Neural crest cell (in vitro differentiated cells): ENCODE data around the gene RASAL2. TPM values are rescaled to one million over a fixed set of nuclear protein-coding genes. Genes with fewer than 3 reads are reported as not detected.

Experiments
- DNase-seq: peaks from one replicate; pipeline ENCODE4 v3.0.0; 2021; ENCODE audit warnings: low read depth, mixed read lengths, low spot score
- H3K27ac Mint-ChIP-seq: one replicate; pipeline ENCODE4 v1.8.0; 2021; ENCODE audit warnings: mild to moderate bottlenecking, mixed read lengths; ENCODE audit not compliant: unreplicated experiment
- H3K27me3 Mint-ChIP-seq: 2 replicates; pipeline ENCODE4 v1.8.0; 2021; ENCODE audit warnings: low read depth, mild to moderate bottlenecking, mixed read lengths
- H3K36me3 Mint-ChIP-seq: 2 replicates; pipeline ENCODE4 v1.8.0; 2021; ENCODE audit warnings: low read depth, mild to moderate bottlenecking, mixed read lengths
- H3K4me1 Mint-ChIP-seq: 2 replicates; pipeline ENCODE4 v1.8.0; 2021; ENCODE audit warnings: mixed read lengths
- H3K4me3 Mint-ChIP-seq: one replicate; pipeline ENCODE4 v1.8.0; 2021; ENCODE audit warnings: mild to moderate bottlenecking, mixed read lengths
- H3K9me3 Mint-ChIP-seq: 2 replicates; pipeline ENCODE4 v1.8.0; 2021; ENCODE audit warnings: mixed read lengths
- CTCF ChIP-seq: fragments of 200-600 bp; sonication (generic); conservative IDR thresholded peaks from 2 replicates; pipeline ENCODE4 v1.5.0; 2021; ENCODE audit warnings: antibody characterized with exemption, mild to moderate bottlenecking
- total RNA-seq: library from RNA; stranded (reverse); gene quantifications from 2 replicates; pipeline ENCODE4 v1.2.1, GENCODE V29; 2021

Gene RASAL2
- total RNA-seq, 1 donor from 2014 or later: 20.9 TPM

GRCh38 chr1:178050084-178050483 lies 43.8 kb upstream of the RASAL2 start:
- Mint-ChIP-seq H3K27ac (no peak overlapping the region), H3K27me3 (no peaks in the 10 kb centered on the region), H3K36me3 (no peaks in the 10 kb centered on the region), H3K4me1 (peaks cover 24% of the 10 kb centered on the region), H3K9me3 (no peaks in the 10 kb centered on the region), H3K4me3 (no peak overlapping the region)
- no peak for DNase-seq
- TF ChIP-seq CTCF: no peak

GRCh38 chr1:178051071-178051470 lies 42.8 kb upstream of the RASAL2 start:
- Mint-ChIP-seq H3K9me3 (no peaks in the 10 kb centered on the region), H3K27ac (no peak overlapping the region), H3K4me1 (peaks cover 27% of the 10 kb centered on the region), H3K4me3 (no peak overlapping the region), H3K36me3 (no peaks in the 10 kb centered on the region), H3K27me3 (no peaks in the 10 kb centered on the region)
- TF ChIP-seq CTCF: no peak
- DNase-seq: no peak

- Mint-ChIP-seq H3K27me3 (no peaks in the 10 kb centered on the region), H3K4me3 (no peak overlapping the region), H3K4me1 (peaks cover 31% of the 10 kb centered on the region), H3K36me3 (no peaks in the 10 kb centered on the region), H3K27ac (no peak overlapping the region), H3K9me3 (no peaks in the 10 kb centered on the region)
- TF ChIP-seq CTCF: no peak
- DNase-seq: no peak
These were observed 41.0 kb upstream of the RASAL2 start for GRCh38 chr1:178052650-178053461.

- H3K36me3 Mint-ChIP-seq: no peaks in the 10 kb centered on the region
- no peaks in the 10 kb centered on the region for H3K9me3 Mint-ChIP-seq
- no peak for TF ChIP-seq CTCF
- H3K27ac Mint-ChIP-seq: no peak overlapping the region
- DNase-seq: peak; percentile 14
- H3K4me1 Mint-ChIP-seq: peaks cover 40% of the 10 kb centered on the region
- H3K27me3 Mint-ChIP-seq: no peaks in the 10 kb centered on the region
- H3K4me3 Mint-ChIP-seq: no peak overlapping the region
These were observed 38.8 kb upstream of the RASAL2 start for GRCh38 chr1:178055093-178055492.

- Mint-ChIP-seq H3K36me3 (no peaks in the 10 kb centered on the region), H3K4me1 (peaks cover 44% of the 10 kb centered on the region), H3K27ac (peak overlapping the region; percentile 23), H3K4me3 (no peak overlapping the region), H3K9me3 (no peaks in the 10 kb centered on the region), H3K27me3 (no peaks in the 10 kb centered on the region)
- no peak for DNase-seq
- no peak for TF ChIP-seq CTCF
These were observed 38.0 kb upstream of the RASAL2 start for GRCh38 chr1:178055779-178056471.
